Fibroblast of lung (primary cell): Measurements from ENCODE around the gene KRTAP5-3. TPM values are rescaled to one million over a fixed set of nuclear protein-coding genes. Genes with fewer than 3 reads are reported as not detected.

ENCODE experiments used
- DNase-seq, 2 donors: peaks; one replicate each; pipeline versions ENCODE4 v3.0.0 to v3.0.0-alpha.2; 2010; ENCODE audit warnings: low read depth in 2 of 2
- H2AFZ ChIP-seq: 2 replicates; pipeline ENCODE4 v1.5.1; 2012; ENCODE audit warnings: low read length, control low read depth, inconsistent platforms
- H3K27ac ChIP-seq: 2 replicates; pipeline ENCODE4 v1.5.1; 2011; ENCODE audit warnings: low read length, control low read depth; ENCODE audit not compliant: insufficient read depth
- H3K27me3 ChIP-seq: 2 replicates; pipeline ENCODE4 v1.5.1; 2011; ENCODE audit warnings: mild to moderate bottlenecking, low read length; ENCODE audit not compliant: control insufficient read depth, insufficient read depth
- H3K36me3 ChIP-seq: 2 replicates; pipeline ENCODE4 v1.5.1; 2011; ENCODE audit warnings: low read length; ENCODE audit not compliant: control insufficient read depth, insufficient read depth
- H3K4me1 ChIP-seq: 2 replicates; pipeline ENCODE4 v1.5.1; 2011; ENCODE audit warnings: low read length; ENCODE audit not compliant: control insufficient read depth, insufficient read depth; ENCODE audit errors: extremely low read depth
- H3K4me2 ChIP-seq: 2 replicates; pipeline ENCODE4 v1.5.1; 2011; ENCODE audit warnings: low read length, control low read depth; ENCODE audit not compliant: insufficient read depth; ENCODE audit errors: extremely low read depth
- H3K4me3 ChIP-seq, 4 experiments: fragments of 200-600 bp in 1 of 4; sonication (generic) in 1 of 4; replicated peaks in 1 of 4; 2 replicates each; pipeline ENCODE4 v1.5.1; 2011 to 2016; ENCODE audit warnings: low read length in 4 of 4, low read depth in 3 of 4, mild to moderate bottlenecking in 3 of 4, control low read depth in 2 of 4, inconsistent platforms in 1 of 4, mixed read lengths in 1 of 4; ENCODE audit not compliant: insufficient read depth in 1 of 4; ENCODE audit errors: control extremely low read depth in 1 of 4
- H3K79me2 ChIP-seq: 2 replicates; pipeline ENCODE4 v1.5.1; 2012; ENCODE audit warnings: mild to moderate bottlenecking, low read length, inconsistent platforms; ENCODE audit not compliant: control insufficient read depth, insufficient read depth
- H3K9ac ChIP-seq: 2 replicates; pipeline ENCODE4 v1.5.1; 2011; ENCODE audit warnings: mild to moderate bottlenecking, low read length, control low read depth; ENCODE audit not compliant: insufficient read depth
- H3K9me3 ChIP-seq: 2 replicates; pipeline ENCODE4 v1.5.1; 2012; ENCODE audit warnings: low read depth, low read length; ENCODE audit not compliant: control insufficient read depth, insufficient read depth
- H4K20me1 ChIP-seq: 2 replicates; pipeline ENCODE4 v1.5.1; 2011; ENCODE audit warnings: low read length; ENCODE audit not compliant: control insufficient read depth, insufficient read depth; ENCODE audit errors: extremely low read depth
- CTCF ChIP-seq, 2 donors: IDR thresholded peaks in 1 of 2; conservative IDR thresholded peaks in 1 of 2; 1 replicate in 1 of 2; 2 replicates in 1 of 2; pipeline ENCODE4 v1.5.1; 2011 to 2012; ENCODE audit warnings: low read length in 2 of 2, control low read depth in 1 of 2, inconsistent platforms in 1 of 2, low read depth in 1 of 2, mild to moderate bottlenecking in 1 of 2
- EZH2 ChIP-seq: IDR thresholded peaks from 2 replicates; pipeline ENCODE4 v1.5.1; 2012; ENCODE audit warnings: low read length, control low read depth, mild to moderate bottlenecking; ENCODE audit errors: missing control alignments
- polyA plus RNA-seq, 2 donors: library from polyadenylated mRNA; depleted of rRNA in 1 of 2; stranded (reverse) in 1 of 2; unstranded in 1 of 2; fragments of >200 nt; gene quantifications; 2 replicates each; pipeline ENCODE4 v1.2.1, GENCODE V29; 2011 to 2012; ENCODE audit warnings: missing spikeins in 1 of 2
- total RNA-seq: library from RNA; depleted of rRNA; stranded (reverse); fragments of >200 nt; gene quantifications from 2 replicates; pipeline ENCODE4 v1.2.1, GENCODE V29; 2014

The KRTAP5-3 gene
- total and polyA plus RNA-seq, 2 donors (not counting 1 experiment from before 2014, with no cell fraction given) = not detected

GRCh38 chr11:1629326-1630185, 21.3 kb upstream of the KRTAP5-3 start, which contains the start of gene KRTAP5-5:
Gene KRTAP5-5 (plus strand): TSS chr11:1629775. CDS start chr11:1629841, 66 bp downstream.
- Histone ChIP-seq H3K9ac (no peak within 1 kb of the TSS), H3K4me2 (no peak within 1 kb of the TSS), H2AFZ (no peak within 1 kb of the TSS), H3K4me1 (no peaks in the 10 kb centered on the region), H4K20me1 (no peaks in the 10 kb centered on the region), H3K27ac (no peak within 1 kb of the TSS), H3K9me3 (no peaks in the 10 kb centered on the region), H3K4me3 (no peak within 1 kb of the TSS), H3K27me3 (peaks cover 6% of the 10 kb centered on the region), H3K79me2 (no peaks in the 10 kb centered on the region), H3K36me3 (no peaks in the 10 kb centered on the region)
- DNase-seq = no peak
- TF ChIP-seq CTCF (conservative IDR thresholded peaks at IDR 0.05 in 1 of 2, IDR thresholded peaks at IDR 0.05 in 1 of 2; ENCODE audit: low read depth in 1 of 2, low read length in 2 of 2) = no peak
- no peak for TF ChIP-seq EZH2

- Histone ChIP-seq H3K9ac (no peak overlapping the region), H3K27me3 (peaks cover 6% of the 10 kb centered on the region), H3K4me3 (no peak overlapping the region), H4K20me1 (no peaks in the 10 kb centered on the region), H3K9me3 (no peaks in the 10 kb centered on the region), H3K79me2 (no peaks in the 10 kb centered on the region), H3K27ac (no peak overlapping the region), H3K4me2 (no peak overlapping the region), H3K36me3 (no peaks in the 10 kb centered on the region), H2AFZ (no peak overlapping the region), H3K4me1 (no peaks in the 10 kb centered on the region)
- TF ChIP-seq CTCF (conservative IDR thresholded peaks at IDR 0.05 in 1 of 2, IDR thresholded peaks at IDR 0.05 in 1 of 2; ENCODE audit: low read depth in 1 of 2, low read length in 2 of 2) = peak; percentile 72 to 90
- no peak for TF ChIP-seq EZH2
- peak in 1 of 2 donors; percentile 15 for DNase-seq
Measured at GRCh38 chr11:1628506-1629325, 20.5 kb upstream of the KRTAP5-3 start.

GRCh38 chr11:1625541-1625940, 17.3 kb upstream of the KRTAP5-3 start:
- Histone ChIP-seq H3K4me3 (no peak overlapping the region), H3K27me3 (peaks cover 4% of the 10 kb centered on the region)
- DNase-seq = no peak

More at GRCh38 chr11:1625541-1625940, 17.3 kb upstream of the KRTAP5-3 start:
- Histone ChIP-seq H3K9me3 (no peaks in the 10 kb centered on the region), H3K9ac (no peak overlapping the region), H4K20me1 (no peaks in the 10 kb centered on the region), H3K79me2 (no peaks in the 10 kb centered on the region), H3K27ac (no peak overlapping the region), H2AFZ (no peak overlapping the region), H3K4me2 (no peak overlapping the region), H3K4me1 (no peaks in the 10 kb centered on the region), H3K36me3 (no peaks in the 10 kb centered on the region)
- no peak for TF ChIP-seq CTCF (conservative IDR thresholded peaks at IDR 0.05 in 1 of 2, IDR thresholded peaks at IDR 0.05 in 1 of 2; ENCODE audit: low read depth in 1 of 2, low read length in 2 of 2)
- no peak for TF ChIP-seq EZH2
